K562 (cell line): ENCODE measurements around the gene KLHL14. TPM values are rescaled to one million over a fixed set of nuclear protein-coding genes. Genes with fewer than 3 reads are reported as not detected.

ENCODE experiments used
- ATAC-seq: fragments of 200-7000 bp; cut with Tn5 transposase; 3 replicates; pipeline ENCODE4 v1.9.1; 2020; ENCODE audit warnings: moderate library complexity
- BruUV-seq: library from RNA; stranded (reverse); fragments of 400-500 nt; replicated peaks from 2 replicates; lab custom pipeline; 2021; lab: Mats Ljungman, UMichigan
- CTCF ChIA-PET: fragments of 300-600 bp; formaldehyde crosslinking; extraction: SDS; loops from one replicate; lab custom pipeline; 2021; ENCODE audit warnings: low intra/inter-chr PET ratio; lab: Yijun Ruan, JAX
- POLR2A ChIA-PET: fragments of 300-600, 350-650 bp; sonication (Branson Sonifier 250); formaldehyde crosslinking; extraction: SDS; loops from one replicate; lab custom pipeline; 2021; ENCODE audit warnings: antibody characterized with exemption, inconsistent platforms; lab: Yijun Ruan, JAX
- DNase-seq, 4 experiments: peaks; one replicate each; pipeline versions ENCODE4 v3.0.0 to v3.0.0-alpha.2; 2011 to 2018; ENCODE audit warnings: low spot score in 3 of 4, mixed read lengths in 3 of 4; ENCODE audit errors: extremely low read depth in 1 of 4
- FAIRE-seq: peaks from 2 replicates; lab custom pipeline; 2011; peaks lifted over from hg19 to GRCh38; lab: Jason Lieb, UNC
- H2AFZ ChIP-seq: 2 replicates; pipeline ENCODE4 v1.6.0; 2011; ENCODE audit warnings: low read depth, low read length, control low read depth, inconsistent platforms
- H3K27ac ChIP-seq: fragments of 200-600 bp; 3 replicates; pipeline ENCODE4 v1.8.0; 2011; ENCODE audit warnings: low read depth, mild to moderate bottlenecking, control low read depth, inconsistent platforms, low read length, moderate library complexity, mixed read lengths; ENCODE audit errors: extremely low read depth
- H3K27me3 ChIP-seq, 2 experiments: fragments of 300-600 bp in 1 of 2; 2 replicates in 1 of 2; 3 replicates in 1 of 2; pipeline versions ENCODE4 v1.6.0 to v1.8.0; 2011; ENCODE audit warnings: inconsistent platforms in 2 of 2, low read length in 2 of 2, mild to moderate bottlenecking in 1 of 2, mixed read lengths in 1 of 2, moderate library complexity in 1 of 2; ENCODE audit not compliant: control insufficient read depth in 2 of 2, insufficient read depth in 2 of 2
- H3K36me3 ChIP-seq: fragments of 300-600 bp; 3 replicates; pipeline ENCODE4 v1.8.0; 2011; ENCODE audit warnings: mild to moderate bottlenecking, low read length, inconsistent platforms; ENCODE audit not compliant: control insufficient read depth, insufficient read depth
- H3K4me1 ChIP-seq, 2 experiments: fragments of 200-600 bp in 1 of 2; replicated peaks in 1 of 2; 2 replicates in 1 of 2; 3 replicates in 1 of 2; pipeline versions ENCODE4 v1.5.1 to v1.8.0; 2011; ENCODE audit warnings: inconsistent platforms in 2 of 2, low read length in 2 of 2, mild to moderate bottlenecking in 1 of 2, mixed read lengths in 1 of 2, moderate library complexity in 1 of 2; ENCODE audit not compliant: control insufficient read depth in 2 of 2, insufficient read depth in 2 of 2
- H3K4me2 ChIP-seq: 2 replicates; pipeline ENCODE4 v1.6.1; 2011; ENCODE audit warnings: low read length, control low read depth, inconsistent platforms, mixed read lengths; ENCODE audit not compliant: insufficient read depth
- H3K4me3 ChIP-seq: fragments of 200-600 bp; sonication (generic), shearing (Covaris generic); 2 replicates; pipeline ENCODE4 v1.5.1; 2016; ENCODE audit warnings: control low read depth, inconsistent platforms
- H3K79me2 ChIP-seq: fragments of 200-600 bp; 3 replicates; pipeline ENCODE4 v1.8.0; 2011; ENCODE audit warnings: low read length, inconsistent platforms; ENCODE audit not compliant: control insufficient read depth, insufficient read depth
- H3K9ac ChIP-seq, 2 experiments: 2 replicates each; pipeline versions ENCODE4 v1.6.0 to v1.6.1; 2011; ENCODE audit warnings: low read depth in 2 of 2, low read length in 2 of 2, control low read depth in 1 of 2, inconsistent platforms in 1 of 2, mild to moderate bottlenecking in 1 of 2, mixed read lengths in 1 of 2; ENCODE audit not compliant: insufficient read depth in 1 of 2
- H3K9me1 ChIP-seq: one replicate; pipeline ENCODE4 v1.6.0; 2011; ENCODE audit warnings: inconsistent platforms, mild to moderate bottlenecking, low read length, moderate library complexity; ENCODE audit not compliant: control insufficient read depth, insufficient read depth
- H3K9me3 ChIP-seq: replicated peaks from 2 replicates; pipeline ENCODE4 v1.5.1; 2011; ENCODE audit warnings: low read depth, low read length, inconsistent platforms; ENCODE audit not compliant: control insufficient read depth, insufficient read depth
- H4K20me1 ChIP-seq: replicated peaks from 2 replicates; pipeline ENCODE4 v1.6.1; 2011; ENCODE audit warnings: low read length, inconsistent platforms, mixed read lengths; ENCODE audit not compliant: control insufficient read depth, insufficient read depth
- FUS ChIP-seq: fragments of 200-400 bp; formaldehyde crosslinking; optimal IDR thresholded peaks from 2 replicates; pipeline ENCODE3; 2017; ENCODE audit warnings: low read depth, low read length
- MEIS2 ChIP-seq: fragments of 450-650 bp; IDR thresholded peaks from 2 replicates; pipeline ENCODE4 v1.6.1; 2014; ENCODE audit warnings: mild to moderate bottlenecking; ENCODE audit not compliant: partially characterized antibody
- PYGO2 ChIP-seq: fragments of 450-650 bp; IDR thresholded peaks from 2 replicates; pipeline ENCODE4 v1.6.1; 2016; ENCODE audit warnings: mild to moderate bottlenecking, missing genetic modification characterization, moderate library complexity, missing compliant biosample characterization
- SMAD4 ChIP-seq: fragments of 250-450 bp; sonication (Bioruptor Pico); conservative IDR thresholded peaks from 2 replicates; pipeline ENCODE4 v1.8.0; 2021; ENCODE audit warnings: inconsistent platforms, mild to moderate bottlenecking, moderate library complexity
- SMARCC2 ChIP-seq: fragments of 450-650 bp; IDR thresholded peaks from 2 replicates; pipeline ENCODE4 v1.6.1; 2017; ENCODE audit warnings: antibody characterized with exemption, moderate library complexity, mild to moderate bottlenecking, low read depth
- YBX1 ChIP-seq: fragments of 450-650 bp; IDR thresholded peaks from 2 replicates; pipeline ENCODE4 v1.7.1; 2016; ENCODE audit warnings: mild to moderate bottlenecking
- ZFP30 ChIP-seq: fragments of 250-450 bp; sonication (Bioruptor Pico); IDR thresholded peaks from 2 replicates; pipeline ENCODE4 v1.8.0; 2022; ENCODE audit warnings: moderate library complexity, mild to moderate bottlenecking, inconsistent platforms, borderline replicate concordance
- ZNF23 ChIP-seq: fragments of 250-450 bp; sonication (Bioruptor Pico); IDR thresholded peaks from 2 replicates; pipeline ENCODE4 v1.4.0; 2020; ENCODE audit warnings: mild to moderate bottlenecking
- ZNF311 ChIP-seq: fragments of 250-450 bp; sonication (Bioruptor Pico); IDR thresholded peaks from 2 replicates; pipeline ENCODE4 v1.4.0; 2020; ENCODE audit warnings: mild to moderate bottlenecking, moderate library complexity
- WGBS: fragments of 100-300 bp; shearing (Covaris generic); methylation state at CpG from one replicate; pipeline ENCODE4 v1.1.6; 2016; ENCODE audit warnings: low coverage, mixed read lengths; ENCODE audit not compliant: insufficient coverage; ENCODE audit errors: missing lambda C conversion rate; 5-methylcytosine and 5-hydroxymethylcytosine counted together
- in situ Hi-C: fragments of 300-500 bp; cut with MboI; formaldehyde crosslinking; loops from 4 replicates; pipeline ENCODE4 v1.15.0; 2018; ENCODE audit warnings: inconsistent platforms, mixed read lengths
- intact Hi-C: fragments of 100-400 bp; cut with micrococcal nuclease; formaldehyde crosslinking; loops from 2 replicates; pipeline ENCODE4 v1.14.2; 2022
- polyA plus RNA-seq, 8 experiments: library from polyadenylated mRNA; depleted of rRNA in 4 of 8; stranded (reverse) in 5 of 8; unstranded in 3 of 8; fragments of >200 nt; fragmentation: Nextera tagmentation in 2 of 8; fragmentation: Illumina TruSeq in 1 of 8; extraction: Ambion mirVana in 2 of 8; extraction: Trizol in 1 of 8; gene quantifications; 2 replicates each; pipeline versions ENCODE4 v1.2.1 to v1.2.3, GENCODE V29; 2011 to 2014; ENCODE audit warnings: inconsistent platforms in 1 of 8, missing spikeins in 1 of 8
- total RNA-seq, 7 experiments: library from RNA; depleted of rRNA in 6 of 7; stranded (reverse); fragments of >200 nt in 6 of 7; fragmentation: Illumina TruSeq in 2 of 7; extraction: Trizol in 2 of 7; gene quantifications; 2 replicates each; pipeline versions ENCODE4 v1.2.1 to v1.2.3, GENCODE V29; 2011 to 2021; ENCODE audit warnings: low replicate concordance in 1 of 7
- TF ChIP-seq, protein P1 (sequence below): fragments of 250-450 bp; sonication (Bioruptor Pico); IDR thresholded peaks from 2 replicates; pipeline ENCODE4 v1.5.0; 2020; ENCODE audit warnings: mild to moderate bottlenecking
- TF ChIP-seq, protein P2 (sequence below): fragments of 450-650 bp; IDR thresholded peaks from 2 replicates; pipeline ENCODE4 v1.6.1; 2016
- TF ChIP-seq, protein P3 (sequence below), 3 experiments: fragments of 200-800 bp in 1 of 3; sonication (Bioruptor generic) in 1 of 3; sonication (generic) in 1 of 3; formaldehyde crosslinking in 1 of 3; IDR thresholded peaks; 2 replicates each; pipeline versions ENCODE4 v1.6.1 to v1.8.0; 2016 to 2022; ENCODE audit warnings: mild to moderate bottlenecking in 2 of 3, missing compliant biosample characterization in 2 of 3, missing genetic modification characterization in 2 of 3, missing genetic modification reagents in 1 of 3
- TF ChIP-seq, protein P4 (sequence below): sonication (generic); formaldehyde crosslinking; IDR thresholded peaks from 2 replicates; pipeline ENCODE4 v1.8.0; 2022; ENCODE audit warnings: mild to moderate bottlenecking, missing genetic modification reagents
- TF ChIP-seq, protein P5 (sequence below): sonication (generic); formaldehyde crosslinking; IDR thresholded peaks from 2 replicates; pipeline ENCODE4 v1.5.0; 2020; ENCODE audit warnings: missing genetic modification reagents

The KLHL14 gene
- total and polyA plus RNA-seq, 9 of the 15 experiments (the other 6 are each of a cell fraction or from before 2014, with no cell fraction given): not detected

DNA sequence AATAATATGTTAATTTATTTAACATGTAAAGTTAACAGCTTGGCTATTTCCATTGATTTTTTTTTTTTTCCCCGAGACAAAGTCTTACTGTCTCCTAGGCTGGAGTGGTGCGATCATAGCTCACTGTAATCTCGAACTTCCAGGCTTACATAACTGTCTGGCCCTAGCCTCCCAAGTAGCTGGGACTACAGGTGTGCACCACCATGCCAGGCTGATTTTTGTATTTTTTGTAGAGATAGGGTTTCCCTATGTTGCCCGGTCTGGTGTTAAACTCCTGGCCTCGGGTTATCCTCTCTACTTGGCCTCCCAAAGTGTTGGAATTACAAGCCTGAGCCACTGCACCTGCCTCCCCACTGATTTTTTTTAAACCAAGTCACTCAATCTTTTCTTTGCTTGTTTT lies 32.5 kb upstream of the KLHL14 start:
- POLR2A ChIA-PET: no interaction called here
- BruUV-seq: no TSS peak
- H3K27ac ChIP-seq: no peak overlapping the region

More for the DNA sequence above, 32.5 kb upstream of the KLHL14 start:
- no peaks in the 10 kb centered on the region for H3K9me1 ChIP-seq
- H3K4me1 ChIP-seq: no peaks in the 10 kb centered on the region
- in situ Hi-C loops: no loop called here
- 1% methylated on average over 5 of the region's 5 CpGs for WGBS
- no peaks in the 10 kb centered on the region; the same call in none of the 2 replicates for H3K9me3 ChIP-seq
- no peak overlapping the region for H3K4me2 ChIP-seq
- no peak overlapping the region for H3K4me3 ChIP-seq
- no peak for DNase-seq
- no peak overlapping the region for H3K9ac ChIP-seq
- H3K27me3 ChIP-seq: no peaks in the 10 kb centered on the region
- ATAC-seq: no peak
- no peaks in the 10 kb centered on the region for H4K20me1 ChIP-seq
- intact Hi-C loops: no loop called here
- CTCF ChIA-PET: no interaction called here
- no peaks in the 10 kb centered on the region for H3K36me3 ChIP-seq
- H3K79me2 ChIP-seq: no peaks in the 10 kb centered on the region
- no peak for TF ChIP-seq YBX1
- TF ChIP-seq, protein P1, sequence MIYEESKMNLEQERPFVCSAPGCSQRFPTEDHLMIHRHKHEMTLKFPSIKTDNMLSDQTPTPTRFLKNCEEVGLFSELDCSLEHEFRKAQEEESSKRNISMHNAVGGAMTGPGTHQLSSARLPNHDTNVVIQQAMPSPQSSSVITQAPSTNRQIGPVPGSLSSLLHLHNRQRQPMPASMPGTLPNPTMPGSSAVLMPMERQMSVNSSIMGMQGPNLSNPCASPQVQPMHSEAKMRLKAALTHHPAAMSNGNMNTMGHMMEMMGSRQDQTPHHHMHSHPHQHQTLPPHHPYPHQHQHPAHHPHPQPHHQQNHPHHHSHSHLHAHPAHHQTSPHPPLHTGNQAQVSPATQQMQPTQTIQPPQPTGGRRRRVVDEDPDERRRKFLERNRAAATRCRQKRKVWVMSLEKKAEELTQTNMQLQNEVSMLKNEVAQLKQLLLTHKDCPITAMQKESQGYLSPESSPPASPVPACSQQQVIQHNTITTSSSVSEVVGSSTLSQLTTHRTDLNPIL (CRISPR knock-in tag): no peak
- TF ChIP-seq SMARCC2: no peak
- TF ChIP-seq, protein P2, sequence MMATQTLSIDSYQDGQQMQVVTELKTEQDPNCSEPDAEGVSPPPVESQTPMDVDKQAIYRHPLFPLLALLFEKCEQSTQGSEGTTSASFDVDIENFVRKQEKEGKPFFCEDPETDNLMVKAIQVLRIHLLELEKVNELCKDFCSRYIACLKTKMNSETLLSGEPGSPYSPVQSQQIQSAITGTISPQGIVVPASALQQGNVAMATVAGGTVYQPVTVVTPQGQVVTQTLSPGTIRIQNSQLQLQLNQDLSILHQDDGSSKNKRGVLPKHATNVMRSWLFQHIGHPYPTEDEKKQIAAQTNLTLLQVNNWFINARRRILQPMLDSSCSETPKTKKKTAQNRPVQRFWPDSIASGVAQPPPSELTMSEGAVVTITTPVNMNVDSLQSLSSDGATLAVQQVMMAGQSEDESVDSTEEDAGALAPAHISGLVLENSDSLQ: no peak
- no peak for TF ChIP-seq ZNF311 (CRISPR knock-in tag)
- TF ChIP-seq, protein P3, sequence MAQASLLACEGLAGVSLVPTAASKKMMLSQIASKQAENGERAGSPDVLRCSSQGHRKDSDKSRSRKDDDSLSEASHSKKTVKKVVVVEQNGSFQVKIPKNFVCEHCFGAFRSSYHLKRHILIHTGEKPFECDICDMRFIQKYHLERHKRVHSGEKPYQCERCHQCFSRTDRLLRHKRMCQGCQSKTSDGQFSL (CRISPR knock-in tag; IDR thresholded peaks at IDR 0.05): no peak
- TF ChIP-seq, protein P3 (tag; IDR thresholded peaks at IDR 0.05): no peak
- TF ChIP-seq FUS: no peak
- TF ChIP-seq, protein P4, sequence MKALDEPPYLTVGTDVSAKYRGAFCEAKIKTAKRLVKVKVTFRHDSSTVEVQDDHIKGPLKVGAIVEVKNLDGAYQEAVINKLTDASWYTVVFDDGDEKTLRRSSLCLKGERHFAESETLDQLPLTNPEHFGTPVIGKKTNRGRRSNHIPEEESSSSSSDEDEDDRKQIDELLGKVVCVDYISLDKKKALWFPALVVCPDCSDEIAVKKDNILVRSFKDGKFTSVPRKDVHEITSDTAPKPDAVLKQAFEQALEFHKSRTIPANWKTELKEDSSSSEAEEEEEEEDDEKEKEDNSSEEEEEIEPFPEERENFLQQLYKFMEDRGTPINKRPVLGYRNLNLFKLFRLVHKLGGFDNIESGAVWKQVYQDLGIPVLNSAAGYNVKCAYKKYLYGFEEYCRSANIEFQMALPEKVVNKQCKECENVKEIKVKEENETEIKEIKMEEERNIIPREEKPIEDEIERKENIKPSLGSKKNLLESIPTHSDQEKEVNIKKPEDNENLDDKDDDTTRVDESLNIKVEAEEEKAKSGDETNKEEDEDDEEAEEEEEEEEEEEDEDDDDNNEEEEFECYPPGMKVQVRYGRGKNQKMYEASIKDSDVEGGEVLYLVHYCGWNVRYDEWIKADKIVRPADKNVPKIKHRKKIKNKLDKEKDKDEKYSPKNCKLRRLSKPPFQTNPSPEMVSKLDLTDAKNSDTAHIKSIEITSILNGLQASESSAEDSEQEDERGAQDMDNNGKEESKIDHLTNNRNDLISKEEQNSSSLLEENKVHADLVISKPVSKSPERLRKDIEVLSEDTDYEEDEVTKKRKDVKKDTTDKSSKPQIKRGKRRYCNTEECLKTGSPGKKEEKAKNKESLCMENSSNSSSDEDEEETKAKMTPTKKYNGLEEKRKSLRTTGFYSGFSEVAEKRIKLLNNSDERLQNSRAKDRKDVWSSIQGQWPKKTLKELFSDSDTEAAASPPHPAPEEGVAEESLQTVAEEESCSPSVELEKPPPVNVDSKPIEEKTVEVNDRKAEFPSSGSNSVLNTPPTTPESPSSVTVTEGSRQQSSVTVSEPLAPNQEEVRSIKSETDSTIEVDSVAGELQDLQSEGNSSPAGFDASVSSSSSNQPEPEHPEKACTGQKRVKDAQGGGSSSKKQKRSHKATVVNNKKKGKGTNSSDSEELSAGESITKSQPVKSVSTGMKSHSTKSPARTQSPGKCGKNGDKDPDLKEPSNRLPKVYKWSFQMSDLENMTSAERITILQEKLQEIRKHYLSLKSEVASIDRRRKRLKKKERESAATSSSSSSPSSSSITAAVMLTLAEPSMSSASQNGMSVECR (CRISPR knock-in tag): no peak
- TF ChIP-seq PYGO2 (tag): no peak
- TF ChIP-seq MEIS2: no peak
- TF ChIP-seq, protein P5, sequence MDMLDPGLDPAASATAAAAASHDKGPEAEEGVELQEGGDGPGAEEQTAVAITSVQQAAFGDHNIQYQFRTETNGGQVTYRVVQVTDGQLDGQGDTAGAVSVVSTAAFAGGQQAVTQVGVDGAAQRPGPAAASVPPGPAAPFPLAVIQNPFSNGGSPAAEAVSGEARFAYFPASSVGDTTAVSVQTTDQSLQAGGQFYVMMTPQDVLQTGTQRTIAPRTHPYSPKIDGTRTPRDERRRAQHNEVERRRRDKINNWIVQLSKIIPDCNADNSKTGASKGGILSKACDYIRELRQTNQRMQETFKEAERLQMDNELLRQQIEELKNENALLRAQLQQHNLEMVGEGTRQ (CRISPR knock-in tag): no peak
- TF ChIP-seq SMAD4: no peak
- no peak for TF ChIP-seq ZNF23 (CRISPR knock-in tag)
- no peak for TF ChIP-seq ZFP30
- TF ChIP-seq, all 486 proteins: peak for 0
- no peak overlapping the region for H2AFZ ChIP-seq
- FAIRE-seq: no peak
